Chondrocyte (in vitro differentiated cells): ENCODE results near the gene LAMB4. TPM values are rescaled to one million over a fixed set of nuclear protein-coding genes. Genes with fewer than 3 reads are reported as not detected.

Source experiments
- DNase-seq: peaks from one replicate; pipeline ENCODE4 v3.0.0; 2021; ENCODE audit warnings: mixed read lengths, low spot score
- H3K27ac Mint-ChIP-seq: one replicate; pipeline ENCODE4 v1.8.0; 2021; ENCODE audit warnings: mild to moderate bottlenecking, moderate library complexity, mixed read lengths; ENCODE audit not compliant: unreplicated experiment
- H3K27me3 Mint-ChIP-seq: 2 replicates; pipeline ENCODE4 v1.8.0; 2021; ENCODE audit warnings: low read depth, mixed read lengths
- H3K36me3 Mint-ChIP-seq: 2 replicates; pipeline ENCODE4 v1.8.0; 2021; ENCODE audit warnings: low read depth, mixed read lengths
- H3K4me1 Mint-ChIP-seq: 2 replicates; pipeline ENCODE4 v1.8.0; 2021; ENCODE audit warnings: low read depth, mild to moderate bottlenecking, mixed read lengths
- H3K4me3 Mint-ChIP-seq: one replicate; pipeline ENCODE4 v1.8.0; 2021; ENCODE audit warnings: mild to moderate bottlenecking, moderate library complexity, mixed read lengths; ENCODE audit not compliant: unreplicated experiment
- H3K9me3 Mint-ChIP-seq: 2 replicates; pipeline ENCODE4 v1.8.0; 2021; ENCODE audit warnings: low read depth, mixed read lengths
- CTCF ChIP-seq: fragments of 200-600 bp; sonication (generic); IDR thresholded peaks from 2 replicates; pipeline ENCODE4 v1.5.0; 2021; ENCODE audit warnings: antibody characterized with exemption, mild to moderate bottlenecking, moderate library complexity
- total RNA-seq: library from RNA; stranded (reverse); gene quantifications from 3 replicates; pipeline ENCODE4 v1.2.1, GENCODE V29; 2021

The LAMB4 gene
- total RNA-seq, 1 donor from 2014 or later = not detected

- H3K36me3 Mint-ChIP-seq = no peaks in the 10 kb centered on the region
- no peak overlapping the region for H3K4me3 Mint-ChIP-seq
- no peaks in the 10 kb centered on the region for H3K9me3 Mint-ChIP-seq
- peak overlapping the region; percentile 86 for H3K27ac Mint-ChIP-seq
- H3K4me1 Mint-ChIP-seq = peaks cover 26% of the 10 kb centered on the region
- TF ChIP-seq CTCF = no peak
- no peaks in the 10 kb centered on the region for H3K27me3 Mint-ChIP-seq
- DNase-seq = no peak
These were observed 869 bp downstream of the LAMB4 start for GRCh38 chr7:108129018-108129965.

GRCh38 chr7:108128514-108128913 lies 1.6 kb downstream of the LAMB4 start:
- H3K4me3 Mint-ChIP-seq = no peak overlapping the region
- no peak for TF ChIP-seq CTCF
- no peak for DNase-seq
- no peaks in the 10 kb centered on the region for H3K27me3 Mint-ChIP-seq
- H3K9me3 Mint-ChIP-seq = no peaks in the 10 kb centered on the region
- H3K36me3 Mint-ChIP-seq = no peaks in the 10 kb centered on the region
- no peak overlapping the region for H3K27ac Mint-ChIP-seq
- peaks cover 26% of the 10 kb centered on the region for H3K4me1 Mint-ChIP-seq

GRCh38 chr7:108127461-108127860 lies 2.7 kb downstream of the LAMB4 start:
- DNase-seq = no peak
- H3K27me3 Mint-ChIP-seq = no peaks in the 10 kb centered on the region
- H3K4me3 Mint-ChIP-seq = no peak overlapping the region
- no peaks in the 10 kb centered on the region for H3K9me3 Mint-ChIP-seq
- peaks cover 24% of the 10 kb centered on the region for H3K4me1 Mint-ChIP-seq
- no peak for TF ChIP-seq CTCF
- no peak overlapping the region for H3K27ac Mint-ChIP-seq
- H3K36me3 Mint-ChIP-seq = no peaks in the 10 kb centered on the region

GRCh38 chr7:108124820-108125219 lies 5.3 kb downstream of the LAMB4 start:
- H3K4me3 Mint-ChIP-seq = no peak overlapping the region
- no peaks in the 10 kb centered on the region for H3K9me3 Mint-ChIP-seq
- DNase-seq = no peak
- no peaks in the 10 kb centered on the region for H3K36me3 Mint-ChIP-seq
- H3K27ac Mint-ChIP-seq = no peak overlapping the region
- peaks cover 12% of the 10 kb centered on the region for H3K4me1 Mint-ChIP-seq
- no peaks in the 10 kb centered on the region for H3K27me3 Mint-ChIP-seq
- no peak for TF ChIP-seq CTCF

- Mint-ChIP-seq H3K27me3 (no peaks in the 10 kb centered on the region), H3K36me3 (no peaks in the 10 kb centered on the region), H3K9me3 (no peaks in the 10 kb centered on the region), H3K4me1 (peaks cover 3% of the 10 kb centered on the region), H3K4me3 (no peak overlapping the region), H3K27ac (no peak overlapping the region)
- TF ChIP-seq CTCF = no peak
- no peak for DNase-seq
These were observed 8.0 kb downstream of the LAMB4 start for GRCh38 chr7:108122181-108122580.
